H9 (cell line): ENCODE measurements around the gene SCAMP3. TPM values are rescaled to one million over a fixed set of nuclear protein-coding genes. Genes with fewer than 3 reads are reported as not detected.

ENCODE experiments used
- DNase-seq: peaks from one replicate; pipeline ENCODE4 v3.0.0-alpha.2; 2017
- H2AFZ ChIP-seq: one replicate; pipeline ENCODE4 v1.6.1; 2013; ENCODE audit warnings: mild to moderate bottlenecking, low read length, control low read depth, moderate library complexity
- H2AK5ac ChIP-seq: 2 replicates; pipeline ENCODE4 v1.6.1; 2013; ENCODE audit warnings: low read length, control low read depth, mixed read lengths; ENCODE audit not compliant: insufficient read length
- H2BK120ac ChIP-seq: one replicate; pipeline ENCODE4 v1.6.1; 2013; ENCODE audit warnings: low read depth, mild to moderate bottlenecking, low read length, control low read depth, inconsistent platforms; ENCODE audit not compliant: poor library complexity, severe bottlenecking
- H2BK12ac ChIP-seq: 2 replicates; pipeline ENCODE4 v1.6.1; 2013; ENCODE audit warnings: low read length, control low read depth, mixed read lengths, low read depth; ENCODE audit not compliant: insufficient read length
- H2BK15ac ChIP-seq: 2 replicates; pipeline ENCODE4 v1.6.1; 2013; ENCODE audit warnings: low read depth, low read length, control low read depth
- H2BK20ac ChIP-seq: one replicate; pipeline ENCODE4 v1.6.1; 2013; ENCODE audit warnings: low read depth, mild to moderate bottlenecking, low read length, control low read depth, inconsistent platforms; ENCODE audit not compliant: poor library complexity, severe bottlenecking
- H2BK5ac ChIP-seq: 2 replicates; pipeline ENCODE4 v1.6.1; 2013; ENCODE audit warnings: low read length, control low read depth, mixed read lengths; ENCODE audit not compliant: insufficient read length
- H3K14ac ChIP-seq: 2 replicates; pipeline ENCODE4 v1.6.1; 2013; ENCODE audit warnings: low read length, control low read depth; ENCODE audit not compliant: insufficient read depth
- H3K18ac ChIP-seq: 2 replicates; pipeline ENCODE4 v1.6.1; 2013; ENCODE audit warnings: low read depth, mild to moderate bottlenecking, mixed read lengths, low read length, control low read depth; ENCODE audit not compliant: insufficient read length
- H3K23ac ChIP-seq: 2 replicates; pipeline ENCODE4 v1.6.1; 2013; ENCODE audit warnings: low read length, control low read depth, mixed read lengths, low read depth; ENCODE audit not compliant: insufficient read length
- H3K23me2 ChIP-seq: 2 replicates; pipeline ENCODE4 v1.6.1; 2013; ENCODE audit warnings: low read depth, mild to moderate bottlenecking, mixed read lengths, low read length, control low read depth; ENCODE audit not compliant: insufficient read length, poor library complexity, severe bottlenecking
- H3K27ac ChIP-seq: 2 replicates; pipeline ENCODE4 v1.5.1; 2013; ENCODE audit warnings: low read length, control low read depth, mixed read lengths, low read depth; ENCODE audit not compliant: insufficient read length
- H3K27me3 ChIP-seq: 2 replicates; pipeline ENCODE4 v1.6.1; 2013; ENCODE audit warnings: low read length, control low read depth, inconsistent platforms; ENCODE audit not compliant: insufficient read depth
- H3K4ac ChIP-seq: 2 replicates; pipeline ENCODE4 v1.6.1; 2013; ENCODE audit warnings: low read depth, mild to moderate bottlenecking, control low read depth, inconsistent platforms, low read length, moderate library complexity
- H3K4me1 ChIP-seq: 2 replicates; pipeline ENCODE4 v1.6.1; 2013; ENCODE audit warnings: low read length, control low read depth, inconsistent platforms; ENCODE audit not compliant: insufficient read depth
- H3K4me2 ChIP-seq: 2 replicates; pipeline ENCODE4 v1.6.1; 2013; ENCODE audit warnings: low read length, control low read depth, mixed read lengths; ENCODE audit not compliant: insufficient read length, insufficient read depth
- H3K56ac ChIP-seq: 2 replicates; pipeline ENCODE4 v1.6.1; 2013; ENCODE audit warnings: low read depth, mild to moderate bottlenecking, mixed read lengths, low read length, control low read depth; ENCODE audit not compliant: insufficient read length
- H3K79me1 ChIP-seq: 2 replicates; pipeline ENCODE4 v1.6.1; 2013; ENCODE audit warnings: low read depth, mild to moderate bottlenecking, moderate library complexity, low read length, control low read depth, inconsistent platforms; ENCODE audit not compliant: insufficient read depth, poor library complexity, severe bottlenecking
- H3K79me2 ChIP-seq: 2 replicates; pipeline ENCODE4 v1.6.1; 2013; ENCODE audit warnings: low read length, control low read depth, inconsistent platforms; ENCODE audit not compliant: insufficient read depth
- H3K9ac ChIP-seq: 2 replicates; pipeline ENCODE4 v1.6.1; 2013; ENCODE audit warnings: low read length, control low read depth, mixed read lengths; ENCODE audit not compliant: insufficient read length; ENCODE audit errors: extremely low read depth
- H3K9me3 ChIP-seq: one replicate; pipeline ENCODE4 v1.6.1; 2013; ENCODE audit warnings: low read depth, low read length, inconsistent platforms; ENCODE audit not compliant: control insufficient read depth
- H3T11ph ChIP-seq: one replicate; pipeline ENCODE4 v1.6.1; 2013; ENCODE audit warnings: mild to moderate bottlenecking, low read length, control low read depth, inconsistent platforms
- H4K20me1 ChIP-seq: one replicate; pipeline ENCODE4 v1.6.1; 2013; ENCODE audit not compliant: control insufficient read depth, insufficient read length, insufficient read depth
- H4K5ac ChIP-seq: 2 replicates; pipeline ENCODE4 v1.6.1; 2013; ENCODE audit warnings: low read depth, mild to moderate bottlenecking, mixed read lengths, low read length, control low read depth; ENCODE audit not compliant: insufficient read length
- H4K8ac ChIP-seq: replicated peaks from 2 replicates; pipeline ENCODE4 v1.6.1; 2013; ENCODE audit warnings: low read length, control low read depth, mixed read lengths, low read depth; ENCODE audit not compliant: insufficient read length
- H4K91ac ChIP-seq: 2 replicates; pipeline ENCODE4 v1.6.1; 2013; ENCODE audit warnings: low read depth, mild to moderate bottlenecking, moderate library complexity, mixed read lengths, low read length, control low read depth; ENCODE audit not compliant: insufficient read length
- H3K27ac Mint-ChIP-seq, 3 experiments: 2 replicates in 2 of 3; 3 replicates in 1 of 3; pipeline ENCODE4 v1.8.0; 2020 to 2021; ENCODE audit warnings: mixed read lengths in 3 of 3, mild to moderate bottlenecking in 1 of 3, moderate library complexity in 1 of 3
- H3K27me3 Mint-ChIP-seq: 2 replicates; pipeline ENCODE4 v1.8.0; 2021; ENCODE audit warnings: low read depth, mild to moderate bottlenecking, moderate library complexity, mixed read lengths
- H3K36me3 Mint-ChIP-seq, 3 experiments: 2 replicates in 2 of 3; 3 replicates in 1 of 3; pipeline ENCODE4 v1.8.0; 2020 to 2021; ENCODE audit warnings: low read depth in 3 of 3, mixed read lengths in 3 of 3; ENCODE audit not compliant: insufficient read depth in 1 of 3
- H3K4me1 Mint-ChIP-seq, 2 experiments: 2 replicates each; pipeline ENCODE4 v1.8.0; 2020; ENCODE audit warnings: mixed read lengths in 2 of 2
- H3K4me3 Mint-ChIP-seq, 2 experiments: 2 replicates in 1 of 2; 3 replicates in 1 of 2; pipeline ENCODE4 v1.8.0; 2020 to 2021; ENCODE audit warnings: mild to moderate bottlenecking in 2 of 2, mixed read lengths in 2 of 2, moderate library complexity in 1 of 2
- H3K9me3 Mint-ChIP-seq, 2 experiments: 2 replicates in 1 of 2; 3 replicates in 1 of 2; pipeline ENCODE4 v1.8.0; 2020; ENCODE audit warnings: mild to moderate bottlenecking in 2 of 2, mixed read lengths in 2 of 2, moderate library complexity in 1 of 2
- CTCF ChIP-seq: fragments of 200-600 bp; sonication (generic); conservative IDR thresholded peaks from 3 replicates; pipeline ENCODE4 v1.8.0; 2021; ENCODE audit warnings: antibody characterized with exemption, mild to moderate bottlenecking
- WGBS: extraction: QIAGEN DNeasy Blood & Tissue Kit; methylation state at CpG from one replicate; pipeline ENCODE4 v1.1.7; 2013; ENCODE audit warnings: missing lambda C conversion rate, low lambda C conversion rate, mixed read lengths; ENCODE audit not compliant: insufficient read length; ENCODE audit errors: extremely low coverage; 5-methylcytosine and 5-hydroxymethylcytosine counted together
- total RNA-seq: library from RNA; stranded (reverse); gene quantifications from 2 replicates; pipeline ENCODE4 v1.2.1, GENCODE V29; 2021

SCAMP3 gene
- total RNA-seq, 1 experiment from 2014 or later = 52.5 TPM

DNA sequence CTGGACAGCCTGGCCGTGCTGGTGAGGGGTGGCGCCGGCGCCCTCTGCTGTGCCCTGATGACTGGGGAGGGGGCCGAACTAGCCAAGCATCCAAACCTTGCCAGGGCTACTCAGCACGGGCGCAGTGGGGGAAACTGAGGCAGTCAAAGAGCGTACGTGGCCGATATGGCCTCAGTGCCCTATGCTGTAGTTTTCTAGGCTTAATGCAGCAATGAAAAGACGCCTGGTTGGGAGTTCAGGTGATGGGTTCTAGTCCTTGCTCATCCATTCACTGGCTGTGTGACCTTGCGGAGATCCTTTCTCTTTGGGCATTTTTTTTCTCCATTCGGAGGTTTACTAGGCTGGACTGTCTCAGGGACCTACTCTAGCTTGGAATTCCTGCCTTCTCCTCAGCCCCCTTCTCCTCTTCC, 52.8 kb downstream of the SCAMP3 start:
- peak overlapping the region; percentile 77 for H3K9ac ChIP-seq
- no peak overlapping the region for H3K23ac ChIP-seq
- no peaks in the 10 kb centered on the region for H3K9me3 ChIP-seq
- H2AK5ac ChIP-seq = no peak overlapping the region
- no peaks in the 10 kb centered on the region for H4K20me1 ChIP-seq
- WGBS = no CpG with 5 or more reads among the region's 13 CpGs
- no peak for TF ChIP-seq CTCF
- H3K18ac ChIP-seq = peak overlapping the region; percentile 94
- peaks cover 6% of the 10 kb centered on the region for H3K23me2 ChIP-seq
- H3K56ac ChIP-seq = no peak overlapping the region
- DNase-seq = no peak
- no peak overlapping the region for H4K91ac ChIP-seq
- Mint-ChIP-seq H3K9me3 (no peaks in the 10 kb centered on the region), H3K27ac (peak overlapping the region; percentile 59 to 97 (median 95)), H3K4me3 (peak overlapping the region; percentile 89 to 92), H3K36me3 (peaks cover 3 to 19% (median 18%) of the 10 kb centered on the region in 3 experiments; a peak in 5 of 7 replicates), H3K4me1 (peaks cover 30 to 31% of the 10 kb centered on the region in 2 experiments), H3K27me3 (peaks cover 12% of the 10 kb centered on the region)
- H3K4me1 ChIP-seq = peaks cover 2% of the 10 kb centered on the region; the same call in 1 of the 2 replicates
- H2BK5ac ChIP-seq = no peak overlapping the region
- no peak overlapping the region for H2BK12ac ChIP-seq
- H3K79me2 ChIP-seq = no peaks in the 10 kb centered on the region
- H2AFZ ChIP-seq = no peak overlapping the region
- no peak overlapping the region for H4K5ac ChIP-seq
- H3K27ac ChIP-seq = no peak overlapping the region
- H3K79me1 ChIP-seq = no peaks in the 10 kb centered on the region
- H3K4ac ChIP-seq = no peak overlapping the region
- no peak overlapping the region for H2BK20ac ChIP-seq
- no peak overlapping the region for H2BK15ac ChIP-seq
- no peak overlapping the region for H3T11ph ChIP-seq
- peak overlapping the region; percentile 89 for H3K4me2 ChIP-seq
- no peak overlapping the region for H4K8ac ChIP-seq
- no peak overlapping the region for H2BK120ac ChIP-seq
- H3K14ac ChIP-seq = peak overlapping the region; percentile 97
- no peaks in the 10 kb centered on the region for H3K27me3 ChIP-seq
